Hematopoietic multipotent progenitor cell treated with erythropoietin and hydrocortisone succinate and interleukin-3 and kit ligand, for 6 days (in vitro differentiated cells): ENCODE data around the gene MGST2.

Source experiments
- DNase-seq: peaks from one replicate; pipeline ENCODE4 v3.0.0-alpha.2; 2015

Gene MGST2

DNA sequence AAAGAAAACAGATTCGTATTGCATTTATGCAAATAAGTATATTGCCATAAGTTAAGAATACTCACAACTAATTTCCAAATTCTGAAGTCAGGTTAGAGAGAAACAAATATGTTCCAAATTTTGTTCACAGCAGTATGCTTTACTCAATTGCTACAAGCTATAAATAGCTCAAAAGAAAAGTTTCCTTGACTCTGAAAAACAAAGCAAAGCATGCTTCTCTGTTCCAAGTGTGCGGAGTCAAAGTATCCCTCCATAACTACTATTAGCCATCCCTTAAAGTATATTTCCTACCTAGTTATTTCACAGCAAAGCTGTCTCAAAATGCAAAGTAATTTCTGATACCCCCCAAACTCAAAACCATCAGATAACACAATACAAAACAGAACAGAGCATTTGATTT is 47.3 kb downstream of the MGST2 start:
- no peak for DNase-seq

DNA sequence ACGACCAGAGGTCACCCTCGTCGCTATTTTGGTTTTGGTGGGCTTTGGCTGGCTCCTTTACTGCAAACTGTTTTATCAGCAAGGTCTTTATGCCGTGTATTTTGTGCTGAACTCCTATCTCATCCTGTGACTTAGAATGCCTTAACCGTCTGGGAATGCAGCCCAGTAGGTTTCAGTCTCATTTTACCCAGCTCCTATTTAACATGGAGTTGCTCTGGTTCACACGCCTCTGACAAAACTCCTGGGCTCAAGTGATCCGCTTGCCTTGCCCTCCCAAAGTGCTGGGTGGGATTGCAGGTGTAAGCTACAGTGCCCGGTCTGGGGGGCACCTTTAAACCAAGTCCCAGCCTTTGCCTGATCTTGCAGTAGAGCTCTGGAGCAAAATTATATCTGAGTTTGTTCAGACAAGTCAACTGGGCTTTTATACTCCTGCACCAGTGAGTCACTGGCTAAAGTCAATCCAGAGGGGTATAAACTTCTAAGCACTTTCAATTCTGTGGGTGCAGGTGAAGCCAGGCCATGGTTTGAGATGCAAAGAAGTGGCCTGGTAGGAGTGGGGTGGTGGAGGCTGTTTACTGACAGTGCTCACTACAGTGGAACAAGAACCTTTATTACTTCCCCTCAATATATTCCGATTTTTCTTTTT is 50.2 kb downstream of the MGST2 start:
- no peak for DNase-seq

DNA sequence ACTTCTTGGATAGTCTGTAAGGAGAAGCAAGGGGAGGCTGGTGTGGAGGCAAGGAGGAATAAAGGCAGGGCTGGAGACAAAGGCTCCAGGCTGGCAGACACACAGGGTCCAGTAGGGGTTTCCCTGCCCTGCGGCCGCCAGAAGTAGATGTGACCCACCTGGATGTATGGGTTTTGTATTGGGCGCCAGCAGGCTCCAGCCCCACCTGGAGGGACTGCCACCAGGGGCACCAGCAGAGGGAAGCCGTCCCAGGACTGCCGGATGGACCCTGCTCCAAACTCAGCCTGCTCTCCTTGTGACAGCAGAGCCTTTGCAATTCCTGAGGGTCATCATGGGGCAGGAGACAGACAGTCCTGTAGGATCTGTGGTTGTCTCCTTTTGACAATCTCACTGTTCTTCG is 52.7 kb downstream of the MGST2 start:
- DNase-seq = no peak

DNA sequence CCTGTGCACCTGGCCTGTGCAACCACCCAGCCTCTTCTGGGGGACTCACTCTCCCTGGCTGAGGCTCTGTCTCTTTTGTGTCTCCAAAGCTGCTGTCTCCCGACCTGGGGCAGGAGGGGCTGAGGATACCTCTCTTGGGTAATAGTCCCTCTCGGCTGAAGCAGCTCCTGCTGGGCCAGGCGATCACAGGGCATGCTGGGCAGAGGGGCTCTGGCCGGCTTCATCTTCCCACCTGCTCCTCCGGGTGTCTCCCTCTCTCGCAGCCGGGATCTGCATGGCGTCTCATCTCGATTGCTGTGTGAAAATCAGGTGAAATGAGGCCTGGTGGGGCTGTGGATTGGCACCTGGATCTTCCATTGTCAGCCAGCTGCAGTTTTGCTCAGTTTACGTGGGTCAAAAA is 53.2 kb downstream of the MGST2 start:
- DNase-seq = no peak

DNA sequence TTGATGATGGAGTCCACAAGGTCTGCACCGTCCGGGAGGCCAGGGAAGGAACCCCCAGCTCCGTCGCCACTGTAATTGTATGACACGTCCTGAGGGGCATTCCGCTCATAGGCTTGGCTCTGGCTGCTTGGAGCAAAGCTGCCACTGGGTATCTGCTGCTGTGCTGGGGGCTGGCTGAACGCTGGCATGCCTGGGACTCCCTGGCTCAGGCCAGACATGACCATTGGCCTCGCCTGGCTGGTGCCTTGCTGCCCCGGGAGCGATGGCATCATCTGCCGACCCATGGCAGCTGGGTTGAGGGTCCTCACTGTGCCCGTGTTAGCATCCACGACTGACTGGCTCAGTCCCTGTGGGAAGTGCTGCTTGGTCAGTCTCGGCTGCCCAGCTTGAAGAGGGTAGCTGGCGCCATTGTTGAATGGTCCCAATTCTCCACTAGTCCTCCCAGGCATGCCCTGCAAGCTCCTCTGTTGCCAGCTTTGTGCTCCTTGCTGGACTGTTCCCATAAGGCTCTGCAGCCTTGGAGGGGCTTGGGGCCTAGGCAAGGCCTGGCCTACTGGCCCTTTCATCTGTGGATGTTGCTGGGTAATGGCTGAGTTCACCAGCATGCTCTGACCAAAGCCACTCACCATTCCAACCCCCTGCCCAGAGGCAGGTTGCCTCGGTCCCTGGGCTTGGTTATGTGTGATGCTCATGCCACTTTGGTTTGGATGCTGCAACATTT is 53.9 kb downstream of the MGST2 start:
- no peak for DNase-seq

- no peak for DNase-seq
Measured at GRCh38 chr4:139720806-139721205, 55.2 kb downstream of the MGST2 start.

- DNase-seq = no peak
Measured at GRCh38 chr4:139721789-139722188, 56.2 kb downstream of the MGST2 start.

DNA sequence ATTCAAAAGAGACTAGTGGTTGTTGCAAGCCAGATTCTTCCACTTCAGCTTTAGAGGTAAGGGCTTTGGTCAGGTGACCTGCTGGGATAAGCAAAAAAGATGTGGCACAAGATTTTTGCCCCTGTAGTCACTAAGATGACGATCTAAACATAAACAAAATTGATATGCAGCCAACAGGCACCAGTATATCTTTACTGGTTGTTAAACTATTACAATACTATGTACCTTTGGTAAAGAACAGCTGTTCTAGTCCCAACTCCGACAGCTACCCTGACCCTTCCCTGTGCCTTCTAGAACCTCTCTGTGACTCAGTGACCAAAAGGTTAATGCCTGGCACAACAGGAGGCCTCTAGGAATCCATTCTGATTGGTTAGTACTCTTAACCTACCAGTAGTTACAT is 59.6 kb downstream of the MGST2 start:
- no peak for DNase-seq

DNA sequence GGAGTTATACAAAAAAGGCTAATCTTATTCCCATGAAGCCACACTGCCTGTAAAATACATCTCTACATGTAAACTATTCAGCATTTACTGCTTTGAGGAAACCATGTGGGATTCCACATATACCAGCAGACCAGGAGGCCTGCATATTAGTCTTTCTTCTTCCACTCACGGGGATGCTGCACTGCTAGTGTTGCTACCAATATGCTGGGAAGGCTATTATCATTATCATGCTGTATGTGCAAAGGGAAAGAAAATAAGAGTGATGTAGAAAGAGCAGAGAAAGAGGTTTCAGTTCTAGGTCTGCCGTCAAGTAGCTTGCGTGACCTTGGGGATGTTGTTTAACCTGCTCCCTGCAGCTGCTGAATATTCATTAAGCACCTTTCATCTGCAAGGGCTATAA is 61.0 kb downstream of the MGST2 start:
- no peak for DNase-seq

DNA sequence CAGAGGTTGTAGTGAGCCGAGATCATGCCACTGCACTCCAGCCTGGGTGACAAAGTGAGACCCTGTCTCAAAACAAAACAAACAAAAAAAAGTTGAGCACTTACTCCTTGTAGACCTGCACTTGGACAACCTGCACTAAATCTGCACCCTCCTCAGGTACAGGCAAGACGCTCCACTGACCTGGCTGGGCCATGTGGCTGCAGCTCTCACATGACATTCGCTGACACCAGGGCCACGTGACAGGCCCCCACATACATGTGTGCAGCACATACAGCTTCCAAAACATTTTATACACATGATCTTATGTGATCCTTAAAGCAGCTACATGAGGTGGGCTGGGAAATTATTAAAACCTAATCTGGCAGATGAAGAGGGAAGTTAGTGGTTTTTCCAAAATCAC is 62.5 kb downstream of the MGST2 start:
- DNase-seq = no peak

DNA sequence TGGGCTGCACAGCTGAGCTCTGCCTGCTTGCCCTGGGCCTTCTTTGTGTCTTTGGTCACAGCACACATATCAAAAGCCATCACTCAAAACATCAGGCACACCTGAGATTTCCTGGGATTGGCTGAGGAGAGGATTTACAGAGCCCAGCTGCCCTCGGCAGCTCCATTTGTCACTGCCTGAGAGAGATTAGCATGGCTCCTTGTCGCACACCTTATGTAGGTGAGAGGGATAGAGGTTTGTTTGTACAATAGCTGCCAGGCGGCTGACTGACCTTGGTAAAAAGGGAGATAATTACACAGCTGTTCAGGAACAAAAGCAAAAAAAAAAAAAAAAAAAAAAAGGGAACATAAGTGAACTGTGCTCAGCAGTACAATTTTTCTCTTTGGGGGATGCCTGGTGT is 63.2 kb downstream of the MGST2 start:
- no peak for DNase-seq

DNA sequence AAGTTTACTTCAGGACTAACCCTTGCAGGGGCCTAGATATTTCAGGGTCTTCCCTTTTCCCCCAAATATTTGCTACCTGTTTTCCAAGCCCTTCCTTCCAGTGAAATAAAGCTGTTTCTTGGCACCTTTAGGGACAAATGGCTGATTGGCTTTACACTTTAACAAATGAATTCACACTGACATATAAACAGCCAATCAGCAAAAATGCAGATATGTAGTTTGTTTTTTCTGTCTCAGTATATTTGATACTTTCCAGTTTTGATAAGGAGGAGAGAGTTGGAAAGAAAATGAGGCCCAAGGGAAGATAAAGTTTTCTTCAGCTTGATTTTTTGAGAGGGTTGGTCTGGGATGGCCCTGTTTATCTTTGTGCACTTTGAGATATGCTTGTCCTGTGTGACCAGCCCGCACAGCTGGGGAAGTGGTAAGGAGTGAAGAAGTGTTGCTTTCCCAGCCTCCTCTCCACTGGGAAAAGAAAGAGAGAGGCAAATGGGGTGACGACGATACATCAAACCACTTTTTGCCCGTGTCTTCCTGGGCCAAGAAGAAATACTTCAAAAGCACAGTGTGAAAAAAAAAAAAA is 67.5 kb downstream of the MGST2 start:
- peak; percentile 59 for DNase-seq

- peak; percentile 37 for DNase-seq
Measured at GRCh38 chr4:139734201-139734874, 68.7 kb downstream of the MGST2 start.

DNA sequence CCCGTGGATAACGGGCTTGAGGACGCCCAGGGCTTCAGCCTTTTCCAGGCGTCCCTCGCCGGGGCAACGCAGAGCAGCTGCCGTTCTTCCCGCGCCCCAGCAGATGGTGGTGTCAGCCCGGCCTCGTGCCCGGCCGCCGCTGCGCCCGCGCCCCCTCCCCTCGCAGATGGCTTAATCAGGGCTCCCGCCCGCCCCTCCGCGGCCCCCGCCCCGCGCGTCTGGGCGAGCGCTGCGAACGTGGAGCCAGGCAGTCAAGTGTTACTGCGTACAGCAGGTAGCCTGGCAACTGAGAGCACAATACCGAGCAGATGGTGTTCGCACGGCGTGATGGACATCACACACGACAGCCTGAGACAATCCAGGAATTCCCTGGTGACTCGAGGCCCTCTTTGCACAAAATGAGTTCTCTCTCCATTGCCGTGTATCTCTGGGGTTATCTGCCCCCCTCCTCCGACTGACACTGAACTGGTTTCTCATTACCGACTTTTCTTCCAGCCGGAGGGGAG is 69.3 kb downstream of the MGST2 start:
- peak; percentile 77 for DNase-seq

DNA sequence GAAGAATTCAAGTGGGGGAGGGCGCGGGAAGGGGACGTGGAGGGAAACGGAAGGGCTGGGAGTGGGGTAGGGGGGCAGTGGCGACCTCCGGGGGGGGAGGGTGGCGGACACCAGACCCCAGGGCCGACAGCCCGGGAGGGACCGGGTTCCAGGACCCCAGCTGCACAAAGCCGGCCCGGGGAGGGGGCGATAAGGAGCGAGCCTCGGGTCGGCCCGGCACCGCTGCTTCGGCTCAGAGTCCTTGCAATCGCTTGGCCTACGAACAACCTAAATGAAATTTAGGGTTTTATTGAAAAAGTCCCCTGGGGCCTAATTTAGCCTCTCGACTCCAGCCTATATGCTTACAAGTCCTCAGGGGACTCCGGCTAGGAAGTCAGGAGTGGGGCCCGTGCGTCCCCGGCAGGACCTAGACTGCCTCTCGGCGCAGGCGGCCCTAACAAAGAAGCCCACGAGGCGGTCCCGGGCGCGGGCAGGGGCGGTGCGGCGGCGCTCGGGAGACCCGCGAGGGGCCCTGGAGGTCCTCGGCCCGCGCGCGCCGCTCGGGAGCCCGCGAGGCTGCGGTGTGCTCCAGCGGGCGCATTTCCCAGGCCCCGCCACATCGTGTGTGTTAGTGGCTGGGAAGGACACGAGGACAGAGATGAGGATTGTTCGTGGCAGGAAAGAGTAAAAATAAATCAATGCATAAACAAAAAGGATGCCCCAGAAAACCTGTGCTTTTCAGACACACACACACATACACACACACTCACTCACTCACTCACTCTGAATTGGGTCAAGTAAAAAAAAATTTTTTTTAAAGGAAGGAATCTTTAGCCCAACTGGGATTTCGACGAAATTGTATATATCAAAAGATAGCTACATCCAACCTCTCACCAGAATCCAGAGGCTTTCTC is 70.0 kb downstream of the MGST2 start:
- DNase-seq = peak; percentile 39

GRCh38 chr4:139736274-139736660 is 70.6 kb downstream of the MGST2 start:
- DNase-seq = no peak

DNA sequence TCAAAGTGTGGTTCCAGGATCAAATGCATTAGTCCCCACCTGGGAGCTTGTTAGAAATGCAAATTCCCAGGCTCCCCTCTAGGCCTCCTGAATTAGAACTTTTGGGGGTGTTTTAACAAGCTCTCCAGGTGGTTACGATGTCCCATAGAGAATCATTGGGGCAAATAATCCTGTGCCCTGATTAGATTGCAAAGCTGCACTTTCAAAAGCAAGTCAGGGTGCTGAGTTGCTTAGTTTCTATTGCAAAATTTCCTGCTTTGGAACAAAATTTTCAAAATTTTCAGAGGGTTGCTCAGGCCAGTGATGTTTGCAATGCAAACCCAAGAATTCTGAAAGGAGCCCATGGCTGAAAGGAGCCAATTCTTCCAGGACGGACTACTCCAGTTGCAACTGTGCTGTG is 71.0 kb downstream of the MGST2 start:
- DNase-seq = no peak

DNA sequence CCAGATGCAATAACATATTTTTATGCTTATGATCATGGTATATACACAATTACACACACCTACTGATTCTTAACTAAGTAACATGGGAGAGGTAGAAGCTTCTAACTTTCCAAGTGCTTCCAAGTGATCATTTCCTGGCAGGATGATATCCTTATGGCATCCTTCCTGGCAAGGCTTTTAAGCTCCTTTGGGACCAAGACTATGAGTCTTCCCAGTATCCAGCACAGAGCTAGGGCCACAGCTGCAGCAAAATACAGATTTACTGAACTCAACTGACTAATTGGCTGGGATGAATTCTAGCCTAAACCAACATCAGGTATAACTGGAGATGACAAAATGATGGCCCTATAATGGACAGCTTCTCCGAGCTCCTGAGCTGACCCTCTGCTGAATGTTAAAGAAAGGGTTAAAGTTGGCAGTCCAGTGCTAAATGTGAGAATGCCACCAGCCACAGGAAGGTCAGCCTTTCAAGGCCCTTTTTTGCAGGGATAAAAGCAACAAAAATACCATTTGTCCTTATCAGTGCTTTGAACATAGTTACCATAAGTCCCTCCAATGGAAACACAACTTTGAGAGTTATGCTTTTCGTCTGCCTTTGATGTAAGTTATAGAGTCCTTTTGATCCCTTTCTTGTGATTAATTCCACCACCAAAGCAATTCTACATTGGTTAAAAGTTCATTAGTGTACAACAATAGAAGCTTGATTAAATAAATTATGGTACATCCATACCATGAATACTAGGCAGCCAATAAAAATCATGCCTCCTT is 73.4 kb downstream of the MGST2 start:
- no peak for DNase-seq

- no peak for DNase-seq
Measured at GRCh38 chr4:139740121-139740520, 74.5 kb downstream of the MGST2 start.

DNA sequence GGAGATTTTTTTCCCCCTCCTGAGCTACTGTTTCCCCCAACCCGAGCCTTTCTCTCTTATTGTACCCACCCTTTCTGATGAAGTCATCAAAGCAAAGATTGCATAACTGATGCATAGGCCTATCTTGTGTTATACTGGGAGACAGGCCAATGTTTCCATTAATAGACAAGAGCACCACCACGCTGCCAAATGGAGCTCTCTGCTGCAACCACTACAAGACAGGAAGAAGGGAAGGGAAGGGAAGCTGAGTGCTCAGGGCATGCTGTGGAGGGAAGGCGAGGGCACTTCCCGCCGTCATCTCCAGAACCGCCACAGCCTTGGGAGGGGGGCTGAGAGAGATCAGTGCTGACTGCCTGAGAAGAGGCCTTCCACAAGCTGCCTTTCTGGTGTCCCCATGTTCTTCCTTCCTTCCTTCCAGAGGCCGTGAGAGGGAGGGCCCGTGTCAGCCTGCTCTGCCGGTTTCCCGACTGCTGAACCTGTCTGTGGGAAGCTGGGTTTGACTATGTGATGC is 75.0 kb downstream of the MGST2 start:
- peak; percentile 74 for DNase-seq

- DNase-seq = no peak
Measured at GRCh38 chr4:139743027-139743426, 77.4 kb downstream of the MGST2 start.

DNA sequence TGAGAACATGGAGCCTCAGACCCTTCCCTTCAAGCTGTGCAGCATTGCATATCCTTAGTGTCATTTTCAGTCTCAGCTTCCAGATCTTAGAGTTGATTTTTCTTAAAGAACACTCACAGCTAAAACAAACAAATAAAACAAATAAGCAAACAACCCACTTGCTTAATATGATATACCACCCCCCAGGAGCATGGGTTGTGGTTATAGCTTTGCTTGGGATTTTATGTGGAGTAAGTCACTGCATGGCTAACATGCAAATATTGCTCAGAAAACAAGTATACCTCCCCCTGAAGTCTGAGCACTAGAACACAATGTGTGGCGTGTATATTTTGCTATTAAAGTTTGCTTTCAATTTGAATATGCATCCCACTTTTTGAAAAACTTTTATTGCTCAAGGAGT is 78.6 kb downstream of the MGST2 start:
- no peak for DNase-seq
